Colonic mucosa (tissue), 4 donors: ENCODE data around the gene DNAJC15. TPM values are rescaled to one million over a fixed set of nuclear protein-coding genes. Genes with fewer than 3 reads are reported as not detected.

ENCODE experiments used
- DNase-seq: peaks from one replicate; pipeline ENCODE4 v3.0.0-alpha.2; 2020
- H3K27ac ChIP-seq: fragments of 200-600 bp; one replicate; pipeline ENCODE4 v1.8.0; 2021
- H3K27me3 ChIP-seq: fragments of 200-600 bp; one replicate; pipeline ENCODE4 v1.8.0; 2021
- H3K36me3 ChIP-seq: fragments of 200-600 bp; one replicate; pipeline ENCODE4 v1.8.0; 2021
- H3K4me1 ChIP-seq: fragments of 200-600 bp; one replicate; pipeline ENCODE4 v1.8.0; 2021; ENCODE audit warnings: mild to moderate bottlenecking
- H3K4me3 ChIP-seq: fragments of 200-600 bp; one replicate; pipeline ENCODE4 v1.8.0; 2021
- H3K9ac ChIP-seq, 2 donors: one replicate each; pipeline ENCODE4 v1.7.0; 2013; ENCODE audit warnings: control low read depth in 2 of 2, low read depth in 2 of 2, low read length in 2 of 2
- H3K9me3 ChIP-seq: fragments of 200-600 bp; one replicate; pipeline ENCODE4 v1.8.0; 2021
- CTCF ChIP-seq: fragments of 200-600 bp; IDR thresholded peaks from one replicate; pipeline ENCODE4 v1.8.0; 2022; ENCODE audit warnings: antibody characterized with exemption, mild to moderate bottlenecking
- intact Hi-C: fragments of 100-400 bp; cut with DNase I; formaldehyde crosslinking; loops from one replicate; pipeline ENCODE4 v1.14.1; 2022
- total RNA-seq, 2 donors: library from RNA; stranded (reverse); fragmentation: NEBNext Ultra II Directional in 1 of 2; extraction: Animal tissue kit (Norgen Biotek cat#: 25700) in 1 of 2; gene quantifications; one replicate each; pipeline ENCODE4 v1.2.1, GENCODE V29; 2021
- donor health status: healthy.
- donor health status: DM: no; HTN: no; CAD: no.
- donor health status: DM: no; HTN: no; CAD: no.

The DNAJC15 gene
- total RNA-seq, 2 donors from 2014 or later = 6.6 to 14.6 TPM

DNA sequence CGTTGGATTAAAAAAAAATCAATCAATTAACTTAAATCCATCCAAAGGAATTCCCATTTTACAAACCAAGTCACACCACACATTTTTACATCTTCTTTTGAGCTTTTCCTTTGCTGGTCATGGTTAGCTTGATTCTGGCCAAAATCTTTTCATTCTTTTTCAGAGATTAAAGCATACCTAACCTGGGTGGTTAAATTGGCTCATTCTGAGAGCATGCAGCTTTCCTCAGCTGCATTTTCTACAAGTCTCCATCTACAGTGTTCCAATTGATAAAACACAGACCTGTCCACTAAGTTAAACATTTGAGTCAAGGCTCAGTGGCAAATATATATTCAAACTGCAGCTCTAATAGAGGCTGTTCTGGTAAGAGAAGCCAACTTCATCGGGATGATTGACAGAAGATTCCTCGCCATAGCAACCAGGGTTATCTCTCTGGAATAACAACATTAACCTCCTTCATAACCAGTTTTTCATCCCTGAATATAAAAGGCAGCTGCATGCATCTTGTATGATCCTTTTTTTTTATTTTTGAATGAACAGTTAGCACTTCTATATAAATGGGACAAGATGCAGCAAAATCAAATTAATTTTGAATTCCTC lies 106.2 kb downstream of the DNAJC15 start:
- Histone ChIP-seq H3K9ac (no peak overlapping the region), H3K27ac (no peak overlapping the region), H3K27me3 (no peaks in the 10 kb centered on the region), H3K9me3 (no peaks in the 10 kb centered on the region), H3K4me1 (no peaks in the 10 kb centered on the region), H3K4me3 (no peak overlapping the region), H3K36me3 (no peaks in the 10 kb centered on the region)
- TF ChIP-seq CTCF = no peak
- intact Hi-C loops = loop anchor here (10.0 kb wide), 2 partner anchors 245 to 535 kb away; no protein-coding TSS in a partner anchor
- DNase-seq = no peak

DNA sequence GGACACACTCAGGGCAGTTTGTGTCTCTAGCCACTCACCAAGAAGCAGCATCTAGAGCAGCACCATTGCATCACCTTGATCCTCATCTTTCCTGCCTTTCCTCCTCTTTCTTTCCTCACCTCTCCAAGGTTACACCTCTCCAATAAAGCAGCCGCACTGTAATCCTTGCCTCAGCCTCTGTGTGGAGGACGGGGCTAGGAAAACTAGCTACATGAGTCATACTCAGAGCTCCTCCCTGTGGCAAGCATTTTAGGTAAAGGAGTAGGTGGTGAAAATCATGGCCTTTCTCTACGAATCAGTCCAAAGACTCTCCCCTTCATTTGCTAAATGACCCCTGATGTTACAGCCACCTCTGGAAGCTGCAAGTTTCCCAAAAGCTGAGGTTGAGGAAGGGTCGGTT lies 108.9 kb downstream of the DNAJC15 start:
- Histone ChIP-seq H3K9me3 (no peaks in the 10 kb centered on the region), H3K4me3 (no peak overlapping the region), H3K27ac (no peak overlapping the region), H3K27me3 (no peaks in the 10 kb centered on the region), H3K36me3 (no peaks in the 10 kb centered on the region), H3K4me1 (no peaks in the 10 kb centered on the region), H3K9ac (no peak overlapping the region)
- peak; percentile 25 for DNase-seq
- intact Hi-C loops = loop anchor here (10.0 kb wide), 2 partner anchors 247 to 537 kb away; no protein-coding TSS in a partner anchor
- no peak for TF ChIP-seq CTCF

- TF ChIP-seq CTCF = no peak
- Histone ChIP-seq H3K4me3 (no peak overlapping the region), H3K27me3 (no peaks in the 10 kb centered on the region), H3K9me3 (no peaks in the 10 kb centered on the region), H3K9ac (no peak overlapping the region), H3K4me1 (no peaks in the 10 kb centered on the region), H3K36me3 (no peaks in the 10 kb centered on the region), H3K27ac (no peak overlapping the region)
- no peak for DNase-seq
- intact Hi-C loops = loop anchor here (10.0 kb wide), 2 partner anchors 248 to 538 kb away; no protein-coding TSS in a partner anchor
Measured at GRCh38 chr13:43132911-43133310, 109.5 kb downstream of the DNAJC15 start.

GRCh38 chr13:43133792-43134191 lies 110.4 kb downstream of the DNAJC15 start:
- no peak for TF ChIP-seq CTCF
- H3K36me3 ChIP-seq = no peaks in the 10 kb centered on the region
- no peak overlapping the region for H3K9ac ChIP-seq
- no peaks in the 10 kb centered on the region for H3K4me1 ChIP-seq
- no peaks in the 10 kb centered on the region for H3K9me3 ChIP-seq
- no peaks in the 10 kb centered on the region for H3K27me3 ChIP-seq
- no peak overlapping the region for H3K27ac ChIP-seq
- H3K4me3 ChIP-seq = no peak overlapping the region
- DNase-seq = no peak
- intact Hi-C loops = loop anchor here (10.0 kb wide), 2 partner anchors 249 to 539 kb away; no protein-coding TSS in a partner anchor

DNA sequence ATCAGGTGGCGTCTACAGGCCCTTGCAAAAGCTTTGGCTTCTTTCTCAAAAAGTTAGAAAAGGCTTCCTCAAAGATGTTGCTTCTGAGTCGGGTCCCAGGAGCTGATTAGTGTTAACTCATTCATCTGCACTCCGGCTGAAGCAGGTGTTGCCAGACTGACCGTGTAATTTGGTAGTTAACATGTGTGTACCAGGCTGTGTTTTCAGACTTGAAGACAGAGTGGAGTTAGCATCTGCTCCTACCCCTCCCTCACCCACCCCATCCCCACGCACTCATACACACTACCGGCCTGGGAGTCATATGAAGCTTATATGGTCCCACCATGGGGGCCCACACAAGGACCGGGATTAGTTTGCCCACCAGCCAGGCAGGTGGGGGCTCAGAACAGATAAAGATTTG lies 111.5 kb downstream of the DNAJC15 start:
- TF ChIP-seq CTCF = no peak
- DNase-seq = no peak
- Histone ChIP-seq H3K9me3 (no peaks in the 10 kb centered on the region), H3K27ac (no peak overlapping the region), H3K27me3 (no peaks in the 10 kb centered on the region), H3K4me1 (no peaks in the 10 kb centered on the region), H3K9ac (no peak overlapping the region), H3K4me3 (no peak overlapping the region), H3K36me3 (no peaks in the 10 kb centered on the region)
- intact Hi-C loops = loop anchor here (10.0 kb wide), 2 partner anchors 250 to 540 kb away; no protein-coding TSS in a partner anchor
